NT2/D1 (cell line): ENCODE measurements around the gene TRMT5.
A peak's percentile ranks its signal among the peaks of the same experiment; 100 is the strongest.

ENCODE experiments used
- DNase-seq: peaks from one replicate; pipeline ENCODE4 v3.0.0-alpha.2; 2011; ENCODE audit warnings: low read depth, low spot score
- H3K27me3 ChIP-seq: 2 replicates; pipeline ENCODE4 v1.6.0; 2011; ENCODE audit warnings: mild to moderate bottlenecking; ENCODE audit not compliant: insufficient read length, insufficient read depth
- H3K36me3 ChIP-seq: 2 replicates; pipeline ENCODE4 v1.6.1; 2011; ENCODE audit warnings: mild to moderate bottlenecking, low read length, mixed read lengths; ENCODE audit not compliant: insufficient read depth, insufficient read length
- H3K4me1 ChIP-seq: 2 replicates; pipeline ENCODE4 v1.5.1; 2011; ENCODE audit not compliant: insufficient read depth, insufficient read length
- H3K4me3 ChIP-seq: 2 replicates; pipeline ENCODE4 v1.5.1; 2011; ENCODE audit warnings: low read depth; ENCODE audit not compliant: insufficient read length
- H3K9ac ChIP-seq: 2 replicates; pipeline ENCODE4 v1.6.0; 2011; ENCODE audit warnings: low read depth; ENCODE audit not compliant: insufficient read length
- H3K9me3 ChIP-seq: 2 replicates; pipeline ENCODE4 v1.5.1; 2011; ENCODE audit warnings: mild to moderate bottlenecking, low read length; ENCODE audit not compliant: insufficient read depth
- SUZ12 ChIP-seq: IDR thresholded peaks from 2 replicates; pipeline ENCODE4 v1.6.1; 2011; ENCODE audit not compliant: insufficient read length, insufficient read depth; ENCODE audit errors: extremely low read depth
- YY1 ChIP-seq: IDR thresholded peaks from 2 replicates; pipeline ENCODE4 v1.6.1; 2011; ENCODE audit not compliant: insufficient read length, insufficient read depth
- ZNF274 ChIP-seq: IDR thresholded peaks from 2 replicates; pipeline ENCODE4 v1.6.1; 2011; ENCODE audit warnings: mild to moderate bottlenecking, low read depth, low read length

TRMT5 gene

DNA sequence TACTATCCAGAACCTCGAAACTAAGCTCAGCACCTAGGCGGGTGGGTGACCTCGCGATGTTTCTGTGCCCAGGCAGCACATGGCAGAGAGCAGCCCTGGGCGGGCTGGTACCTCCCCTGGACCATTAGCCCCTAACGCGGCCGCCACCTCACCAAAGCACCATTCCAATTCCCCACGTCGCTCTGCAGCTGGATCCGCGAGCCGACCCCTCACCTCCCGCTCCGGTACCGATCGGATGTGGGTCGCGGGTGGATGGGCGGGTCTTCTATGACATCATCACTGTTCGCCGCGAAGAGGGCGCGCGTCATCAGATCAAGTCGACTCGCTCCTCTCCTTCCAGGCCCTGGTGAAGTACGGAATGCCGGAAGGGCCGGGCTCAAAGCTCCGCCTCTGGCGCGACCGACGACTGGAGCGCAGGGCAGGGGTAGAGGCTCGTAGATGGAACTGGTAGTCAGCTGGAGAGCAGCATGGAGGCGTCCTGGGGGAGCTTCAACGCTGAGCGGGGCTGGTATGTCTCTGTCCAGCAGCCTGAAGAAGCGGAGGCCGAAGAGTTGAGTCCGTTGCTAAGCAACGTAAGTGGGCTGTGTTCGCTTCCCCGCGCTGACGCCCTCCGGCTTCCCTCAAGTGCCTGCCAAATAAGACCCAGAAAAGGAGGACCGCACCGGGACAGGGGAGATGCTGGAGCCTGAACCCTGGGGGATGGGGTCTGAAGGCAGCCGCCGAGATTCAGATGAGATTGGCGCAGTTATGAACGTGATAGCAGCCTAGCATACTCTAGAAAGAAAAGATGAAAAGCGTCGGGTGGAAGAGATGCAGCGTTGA is at the start of gene TRMT5, which contains the start of gene SLC38A6:
Gene TRMT5 (minus strand): TSS at position 269 of the 822 bp plus-strand sequence. CDS start 106 bp downstream, at position 163.
Gene SLC38A6 (plus strand): TSS at position 435 of the 822 bp plus-strand sequence. CDS start 33 bp downstream, at position 468.
- Histone ChIP-seq H3K9ac (peak within 1 kb of the TSS; percentile 86), H3K4me3 (peak within 1 kb of the TSS; percentile 92), H3K27me3 (no peaks in the 10 kb centered on the region), H3K36me3 (peaks cover 46% of the 10 kb centered on the region), H3K4me1 (no peaks in the 10 kb centered on the region), H3K9me3 (no peaks in the 10 kb centered on the region)
- DNase-seq: peak; percentile 77
- TF ChIP-seq ZNF274 (no peak), SUZ12 (no peak), YY1 (no peak)

DNA sequence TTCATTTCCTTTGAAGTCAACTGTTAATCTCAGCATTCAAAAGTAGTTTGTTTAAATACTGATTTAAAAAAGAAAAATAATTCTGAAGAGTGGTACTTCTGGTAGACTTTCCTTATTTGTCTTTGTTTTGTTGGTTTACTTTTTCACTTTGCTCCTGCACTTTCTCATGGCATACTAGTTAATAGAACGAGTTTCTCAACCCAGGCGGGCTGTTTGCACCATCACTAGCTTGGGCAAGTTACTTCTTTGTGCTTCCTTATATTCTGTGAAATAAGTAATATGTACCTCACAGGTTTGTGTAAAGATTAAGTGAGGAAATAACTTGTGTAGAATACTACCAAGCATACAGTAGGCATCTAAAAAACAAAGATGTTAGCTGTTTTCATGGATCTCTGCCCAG is 45.6 kb upstream of the TRMT5 start:
- no peak for DNase-seq
- no peak overlapping the region for H3K9ac ChIP-seq
- no peaks in the 10 kb centered on the region for H3K9me3 ChIP-seq
- no peaks in the 10 kb centered on the region for H3K4me1 ChIP-seq
- H3K36me3 ChIP-seq: no peaks in the 10 kb centered on the region
- H3K27me3 ChIP-seq: no peaks in the 10 kb centered on the region
- H3K4me3 ChIP-seq: no peak overlapping the region
- no peak for TF ChIP-seq YY1
- no peak for TF ChIP-seq ZNF274
- TF ChIP-seq SUZ12: no peak

GRCh38 chr14:61025251-61026223 is 44.7 kb upstream of the TRMT5 start:
- no peak overlapping the region for H3K4me3 ChIP-seq
- H3K27me3 ChIP-seq: no peaks in the 10 kb centered on the region
- no peaks in the 10 kb centered on the region for H3K9me3 ChIP-seq
- DNase-seq: peak; percentile 30
- TF ChIP-seq SUZ12 (no peak), YY1 (no peak), ZNF274 (no peak)
- H3K36me3 ChIP-seq: no peaks in the 10 kb centered on the region
- H3K4me1 ChIP-seq: no peaks in the 10 kb centered on the region
- H3K9ac ChIP-seq: no peak overlapping the region

DNA sequence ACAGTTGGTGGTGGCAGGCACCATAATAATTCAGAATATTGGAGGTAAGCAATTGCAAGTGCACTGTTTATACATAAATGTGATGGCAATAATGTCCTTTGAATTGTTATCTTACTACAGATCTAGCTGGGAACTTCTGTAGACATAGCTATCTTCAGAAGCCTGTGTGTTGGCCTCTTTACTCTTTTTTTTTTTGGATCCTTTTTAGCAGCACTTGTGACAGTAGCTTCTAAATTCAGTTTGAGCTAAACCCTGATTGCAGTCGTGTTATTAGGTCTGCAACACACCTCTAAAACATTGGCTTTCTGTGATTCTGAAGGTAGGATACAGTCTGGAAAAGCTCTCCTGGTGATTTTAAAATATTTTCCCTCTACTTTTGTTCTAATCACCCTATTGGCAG is 38.7 kb upstream of the TRMT5 start:
- H3K9ac ChIP-seq: no peak overlapping the region
- no peak for TF ChIP-seq ZNF274
- no peak for TF ChIP-seq YY1
- TF ChIP-seq SUZ12: no peak
- peaks cover 16% of the 10 kb centered on the region; the same call in 1 of the 2 replicates for H3K9me3 ChIP-seq
- H3K36me3 ChIP-seq: no peaks in the 10 kb centered on the region
- no peak for DNase-seq
- H3K4me1 ChIP-seq: no peaks in the 10 kb centered on the region
- H3K4me3 ChIP-seq: no peak overlapping the region
- no peaks in the 10 kb centered on the region for H3K27me3 ChIP-seq

GRCh38 chr14:61003571-61003970 is 22.7 kb upstream of the TRMT5 start:
- no peaks in the 10 kb centered on the region for H3K27me3 ChIP-seq
- no peaks in the 10 kb centered on the region for H3K9me3 ChIP-seq
- H3K36me3 ChIP-seq: no peaks in the 10 kb centered on the region
- TF ChIP-seq ZNF274 (no peak), SUZ12 (no peak), YY1 (no peak)
- no peak overlapping the region for H3K4me3 ChIP-seq
- DNase-seq: no peak
- no peak overlapping the region for H3K9ac ChIP-seq
- H3K4me1 ChIP-seq: no peaks in the 10 kb centered on the region

- no peak for DNase-seq
- TF ChIP-seq ZNF274: no peak
- H3K9ac ChIP-seq: no peak overlapping the region
- H3K36me3 ChIP-seq: no peaks in the 10 kb centered on the region
- H3K27me3 ChIP-seq: no peaks in the 10 kb centered on the region
- no peak overlapping the region for H3K4me3 ChIP-seq
- H3K4me1 ChIP-seq: no peaks in the 10 kb centered on the region
- H3K9me3 ChIP-seq: no peaks in the 10 kb centered on the region
Observed at GRCh38 chr14:60999536-60999935, 18.7 kb upstream of the TRMT5 start.

DNA sequence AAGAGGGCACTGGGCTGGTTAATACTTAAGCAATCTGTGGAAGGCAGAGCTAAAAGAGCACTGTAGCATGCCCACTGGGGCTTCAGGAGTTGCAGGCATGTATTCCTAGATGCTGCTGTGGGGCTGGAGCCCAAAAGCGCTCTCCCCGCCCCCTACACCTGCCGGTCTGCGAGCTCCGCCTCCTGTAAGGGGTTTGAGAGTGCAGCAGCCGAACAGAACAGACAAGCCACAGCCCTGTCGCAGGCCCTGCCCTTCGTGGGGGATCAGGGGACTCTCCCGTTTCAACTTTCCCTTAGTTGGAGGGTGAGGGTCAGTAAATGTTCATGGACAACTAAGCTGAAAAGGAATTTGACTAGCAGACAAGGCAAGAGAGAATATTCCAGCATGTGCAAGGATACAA is 17.7 kb upstream of the TRMT5 start:
- H3K27me3 ChIP-seq: no peaks in the 10 kb centered on the region
- no peak for DNase-seq
- H3K4me3 ChIP-seq: no peak overlapping the region
- H3K9ac ChIP-seq: no peak overlapping the region
- H3K36me3 ChIP-seq: peaks cover 2% of the 10 kb centered on the region
- no peak for TF ChIP-seq SUZ12
- TF ChIP-seq ZNF274: no peak
- no peak for TF ChIP-seq YY1
- H3K4me1 ChIP-seq: no peaks in the 10 kb centered on the region
- no peaks in the 10 kb centered on the region for H3K9me3 ChIP-seq
